Neural cell (in vitro differentiated cells): Measurements from ENCODE around the gene R3HDM4. TPM values are rescaled to one million over a fixed set of nuclear protein-coding genes. Genes with fewer than 3 reads are reported as not detected.

Experiments used
- H2AFZ ChIP-seq: fragments of 200-600, 300-800 bp; sonication (generic), shearing (Covaris generic); 2 replicates; pipeline ENCODE4 v1.6.0; 2014; ENCODE audit warnings: low read depth, mild to moderate bottlenecking, antibody characterized with exemption, low read length, moderate library complexity
- H3F3A ChIP-seq: fragments of 200-600 bp; shearing (Covaris generic); 2 replicates; pipeline ENCODE4 v1.6.1; 2016; ENCODE audit warnings: mild to moderate bottlenecking, moderate library complexity, mixed read lengths, antibody characterized with exemption, low read length; ENCODE audit not compliant: insufficient read depth, poor library complexity, severe bottlenecking
- H3K27ac ChIP-seq: fragments of 200-600, 300-800 bp; sonication (generic), shearing (Covaris generic); 2 replicates; pipeline ENCODE4 v1.5.1; 2014; ENCODE audit warnings: mild to moderate bottlenecking, low read length, moderate library complexity
- H3K27me3 ChIP-seq: fragments of 300-800, 200-600 bp; sonication (generic), shearing (Covaris generic); 2 replicates; pipeline ENCODE4 v1.6.0; 2014; ENCODE audit warnings: mild to moderate bottlenecking, low read depth, low read length, moderate library complexity; ENCODE audit not compliant: insufficient read depth
- H3K36me3 ChIP-seq: fragments of 300-800, 200-600 bp; sonication (generic), shearing (Covaris generic); 2 replicates; pipeline ENCODE4 v1.5.1; 2014; ENCODE audit warnings: mild to moderate bottlenecking, antibody characterized with exemption, low read length, moderate library complexity; ENCODE audit not compliant: insufficient read depth
- H3K4me2 ChIP-seq: fragments of 300-800, 200-600 bp; sonication (generic), shearing (Covaris generic); 2 replicates; pipeline ENCODE4 v1.6.0; 2014; ENCODE audit warnings: mild to moderate bottlenecking, low read length
- H3K4me3 ChIP-seq: fragments of 300-800, 200-600 bp; sonication (generic), shearing (Covaris generic); 2 replicates; pipeline ENCODE4 v1.5.1; 2014; ENCODE audit warnings: mild to moderate bottlenecking, low read length, moderate library complexity
- H3K79me2 ChIP-seq: fragments of 200-600 bp; shearing (Covaris generic); replicated peaks from 2 replicates; pipeline ENCODE4 v1.6.0; 2014; ENCODE audit warnings: mild to moderate bottlenecking, low read length, moderate library complexity; ENCODE audit not compliant: insufficient read depth
- H3K9ac ChIP-seq: fragments of 300-800, 200-600 bp; sonication (generic), shearing (Covaris generic); 2 replicates; pipeline ENCODE4 v1.6.1; 2016; ENCODE audit warnings: mild to moderate bottlenecking, low read length, mixed read lengths
- H3K9me2 ChIP-seq: fragments of 200-600 bp; shearing (Covaris generic); 2 replicates; pipeline ENCODE4 v1.6.1; 2016; ENCODE audit warnings: mild to moderate bottlenecking, low read length, mixed read lengths; ENCODE audit not compliant: insufficient read depth
- H3K9me3 ChIP-seq: fragments of 200-600, 300-800 bp; sonication (generic), shearing (Covaris generic); 2 replicates; pipeline ENCODE4 v1.6.1; 2016; ENCODE audit warnings: mild to moderate bottlenecking, mixed run types, low read length, moderate library complexity, mixed read lengths
- H4K20me1 ChIP-seq: fragments of 200-600 bp; shearing (Covaris generic); 2 replicates; pipeline ENCODE4 v1.6.1; 2016; ENCODE audit warnings: mild to moderate bottlenecking, mixed run types; ENCODE audit not compliant: insufficient read depth
- EP300 ChIP-seq: fragments of 450-650 bp; conservative IDR thresholded peaks from 2 replicates; pipeline ENCODE4 v1.6.1; 2014; ENCODE audit warnings: antibody characterized with exemption, mild to moderate bottlenecking, moderate library complexity; ENCODE audit not compliant: poor library complexity, severe bottlenecking
- EZH2 ChIP-seq: fragments of 200-600, 300-800 bp; shearing (Covaris generic), sonication (generic); IDR thresholded peaks from 2 replicates; pipeline ENCODE4 v1.6.1; 2014; ENCODE audit warnings: antibody characterized with exemption, low read length, borderline replicate concordance, mild to moderate bottlenecking; ENCODE audit not compliant: insufficient read depth, poor library complexity, severe bottlenecking
- MXI1 ChIP-seq: fragments of 450-650 bp; conservative IDR thresholded peaks from 2 replicates; pipeline ENCODE4 v1.6.1; 2014; ENCODE audit warnings: antibody characterized with exemption, mild to moderate bottlenecking; ENCODE audit not compliant: poor library complexity, severe bottlenecking
- POLR2AphosphoS5 ChIP-seq: IDR thresholded peaks from 2 replicates; pipeline ENCODE4 v1.6.1; 2012
- RAD21 ChIP-seq: fragments of 450-650 bp; conservative IDR thresholded peaks from 2 replicates; pipeline ENCODE4 v1.6.1; 2014; ENCODE audit warnings: antibody characterized with exemption, mild to moderate bottlenecking, moderate library complexity
- SMC3 ChIP-seq: fragments of 450-650 bp; conservative IDR thresholded peaks from 2 replicates; pipeline ENCODE4 v1.6.1; 2014; ENCODE audit warnings: antibody characterized with exemption, mild to moderate bottlenecking, moderate library complexity; ENCODE audit not compliant: poor library complexity
- TAF1 ChIP-seq: IDR thresholded peaks from 2 replicates; pipeline ENCODE4 v1.6.1; 2012; ENCODE audit warnings: low read depth
- polyA plus RNA-seq: library from polyadenylated mRNA; depleted of rRNA; stranded (reverse); fragments of >200 nt; gene quantifications from 2 replicates; pipeline ENCODE4 v1.2.3, GENCODE V29; 2014
- TF ChIP-seq, protein P1 (sequence below): fragments of 450-650 bp; IDR thresholded peaks from 2 replicates; pipeline ENCODE4 v1.5.1; 2014; ENCODE audit warnings: antibody characterized with exemption, mild to moderate bottlenecking, moderate library complexity; ENCODE audit not compliant: poor library complexity, severe bottlenecking
- TF ChIP-seq, protein P2 (sequence below): IDR thresholded peaks from 2 replicates; pipeline ENCODE4 v1.6.1; 2012; ENCODE audit warnings: borderline replicate concordance

R3HDM4 gene
- polyA plus RNA-seq, 1 donor from 2014 or later = 51.2 TPM

DNA sequence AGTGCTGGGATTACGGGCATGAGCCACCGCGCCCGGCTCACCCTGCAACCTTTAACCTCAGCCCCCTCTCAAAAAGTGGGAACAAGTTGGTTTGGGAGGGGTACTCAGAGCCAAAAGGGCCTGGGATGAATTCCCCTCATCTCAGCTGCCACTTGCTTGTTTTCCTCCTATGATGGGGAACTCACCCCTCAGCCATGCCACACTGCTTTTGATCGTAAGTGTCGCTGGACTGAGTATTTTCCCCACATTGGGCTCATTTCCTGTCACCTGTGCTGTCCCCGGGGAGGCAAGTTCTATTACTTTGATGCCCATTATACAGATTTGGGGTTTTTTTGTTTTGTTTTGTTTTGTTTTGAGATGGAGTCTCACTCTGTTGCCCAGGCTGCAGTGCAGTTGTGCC is 6.5 kb downstream of the R3HDM4 start:
- Histone ChIP-seq H3K79me2 (peaks cover 8% of the 10 kb centered on the region), H3K27me3 (no peaks in the 10 kb centered on the region), H3F3A (no peaks in the 10 kb centered on the region), H3K36me3 (no peaks in the 10 kb centered on the region), H2AFZ (no peak overlapping the region), H3K9ac (no peak overlapping the region), H3K4me2 (no peak overlapping the region), H3K9me3 (no peaks in the 10 kb centered on the region), H3K9me2 (no peaks in the 10 kb centered on the region), H3K27ac (no peak overlapping the region), H4K20me1 (no peaks in the 10 kb centered on the region), H3K4me3 (no peak overlapping the region)
- no peak for TF ChIP-seq TAF1
- no peak for TF ChIP-seq SMC3
- TF ChIP-seq, protein P1, sequence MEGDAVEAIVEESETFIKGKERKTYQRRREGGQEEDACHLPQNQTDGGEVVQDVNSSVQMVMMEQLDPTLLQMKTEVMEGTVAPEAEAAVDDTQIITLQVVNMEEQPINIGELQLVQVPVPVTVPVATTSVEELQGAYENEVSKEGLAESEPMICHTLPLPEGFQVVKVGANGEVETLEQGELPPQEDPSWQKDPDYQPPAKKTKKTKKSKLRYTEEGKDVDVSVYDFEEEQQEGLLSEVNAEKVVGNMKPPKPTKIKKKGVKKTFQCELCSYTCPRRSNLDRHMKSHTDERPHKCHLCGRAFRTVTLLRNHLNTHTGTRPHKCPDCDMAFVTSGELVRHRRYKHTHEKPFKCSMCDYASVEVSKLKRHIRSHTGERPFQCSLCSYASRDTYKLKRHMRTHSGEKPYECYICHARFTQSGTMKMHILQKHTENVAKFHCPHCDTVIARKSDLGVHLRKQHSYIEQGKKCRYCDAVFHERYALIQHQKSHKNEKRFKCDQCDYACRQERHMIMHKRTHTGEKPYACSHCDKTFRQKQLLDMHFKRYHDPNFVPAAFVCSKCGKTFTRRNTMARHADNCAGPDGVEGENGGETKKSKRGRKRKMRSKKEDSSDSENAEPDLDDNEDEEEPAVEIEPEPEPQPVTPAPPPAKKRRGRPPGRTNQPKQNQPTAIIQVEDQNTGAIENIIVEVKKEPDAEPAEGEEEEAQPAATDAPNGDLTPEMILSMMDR = no peak
- no peak for TF ChIP-seq EP300
- TF ChIP-seq RAD21 = no peak
- TF ChIP-seq, protein P2, sequence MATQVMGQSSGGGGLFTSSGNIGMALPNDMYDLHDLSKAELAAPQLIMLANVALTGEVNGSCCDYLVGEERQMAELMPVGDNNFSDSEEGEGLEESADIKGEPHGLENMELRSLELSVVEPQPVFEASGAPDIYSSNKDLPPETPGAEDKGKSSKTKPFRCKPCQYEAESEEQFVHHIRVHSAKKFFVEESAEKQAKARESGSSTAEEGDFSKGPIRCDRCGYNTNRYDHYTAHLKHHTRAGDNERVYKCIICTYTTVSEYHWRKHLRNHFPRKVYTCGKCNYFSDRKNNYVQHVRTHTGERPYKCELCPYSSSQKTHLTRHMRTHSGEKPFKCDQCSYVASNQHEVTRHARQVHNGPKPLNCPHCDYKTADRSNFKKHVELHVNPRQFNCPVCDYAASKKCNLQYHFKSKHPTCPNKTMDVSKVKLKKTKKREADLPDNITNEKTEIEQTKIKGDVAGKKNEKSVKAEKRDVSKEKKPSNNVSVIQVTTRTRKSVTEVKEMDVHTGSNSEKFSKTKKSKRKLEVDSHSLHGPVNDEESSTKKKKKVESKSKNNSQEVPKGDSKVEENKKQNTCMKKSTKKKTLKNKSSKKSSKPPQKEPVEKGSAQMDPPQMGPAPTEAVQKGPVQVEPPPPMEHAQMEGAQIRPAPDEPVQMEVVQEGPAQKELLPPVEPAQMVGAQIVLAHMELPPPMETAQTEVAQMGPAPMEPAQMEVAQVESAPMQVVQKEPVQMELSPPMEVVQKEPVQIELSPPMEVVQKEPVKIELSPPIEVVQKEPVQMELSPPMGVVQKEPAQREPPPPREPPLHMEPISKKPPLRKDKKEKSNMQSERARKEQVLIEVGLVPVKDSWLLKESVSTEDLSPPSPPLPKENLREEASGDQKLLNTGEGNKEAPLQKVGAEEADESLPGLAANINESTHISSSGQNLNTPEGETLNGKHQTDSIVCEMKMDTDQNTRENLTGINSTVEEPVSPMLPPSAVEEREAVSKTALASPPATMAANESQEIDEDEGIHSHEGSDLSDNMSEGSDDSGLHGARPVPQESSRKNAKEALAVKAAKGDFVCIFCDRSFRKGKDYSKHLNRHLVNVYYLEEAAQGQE = no peak
- no peak for TF ChIP-seq EZH2
- TF ChIP-seq MXI1 = no peak
- TF ChIP-seq POLR2AphosphoS5 = no peak

DNA sequence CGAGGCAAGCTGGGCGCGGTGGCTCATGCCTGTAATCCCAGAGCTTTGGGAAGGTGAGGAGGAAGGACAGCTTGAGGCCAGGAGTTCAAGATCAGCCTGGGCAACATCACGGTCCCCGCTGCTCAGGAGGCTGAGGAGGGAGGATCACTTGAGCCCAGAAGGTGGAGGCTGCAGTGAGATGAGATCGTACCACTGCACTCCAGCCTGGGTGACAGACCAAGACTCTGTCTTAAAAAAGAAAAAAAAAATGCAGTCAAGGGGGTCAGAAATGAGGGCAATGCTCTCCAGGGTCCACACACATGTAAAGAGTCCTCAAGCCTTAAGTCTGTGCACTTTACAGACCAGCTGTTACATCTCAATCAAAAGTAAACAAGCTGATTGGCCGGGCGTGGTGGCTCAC is 8.5 kb downstream of the R3HDM4 start:
- Histone ChIP-seq H3K9me2 (no peaks in the 10 kb centered on the region), H2AFZ (no peak overlapping the region), H3K4me3 (no peak overlapping the region), H3K9ac (no peak overlapping the region), H3F3A (no peaks in the 10 kb centered on the region), H3K27me3 (no peaks in the 10 kb centered on the region), H4K20me1 (no peaks in the 10 kb centered on the region), H3K79me2 (peaks cover 4% of the 10 kb centered on the region), H3K9me3 (no peaks in the 10 kb centered on the region), H3K27ac (no peak overlapping the region), H3K4me2 (no peak overlapping the region), H3K36me3 (no peaks in the 10 kb centered on the region)
- TF ChIP-seq EP300 (no peak), SMC3 (no peak), POLR2AphosphoS5 (no peak), RAD21 (no peak), MXI1 (no peak), EZH2 (no peak), TAF1 (no peak)
- TF ChIP-seq, protein P2 = no peak
- TF ChIP-seq, protein P1 = no peak
